Fibroblast of peridontal ligament (primary cell): ENCODE results near the gene UBE2M.
A peak's percentile ranks its signal among the peaks of the same experiment; 100 is the strongest.
"Not testable (repeated sequence)": the region's sequence is repeated elsewhere in the genome, so short reads cannot be mapped to it uniquely, and the experiment has no call there.

Experiments used
- DNase-seq: peaks from one replicate; pipeline ENCODE4 v3.0.0-alpha.2; 2010; ENCODE audit errors: extremely low read depth

Gene UBE2M

DNA sequence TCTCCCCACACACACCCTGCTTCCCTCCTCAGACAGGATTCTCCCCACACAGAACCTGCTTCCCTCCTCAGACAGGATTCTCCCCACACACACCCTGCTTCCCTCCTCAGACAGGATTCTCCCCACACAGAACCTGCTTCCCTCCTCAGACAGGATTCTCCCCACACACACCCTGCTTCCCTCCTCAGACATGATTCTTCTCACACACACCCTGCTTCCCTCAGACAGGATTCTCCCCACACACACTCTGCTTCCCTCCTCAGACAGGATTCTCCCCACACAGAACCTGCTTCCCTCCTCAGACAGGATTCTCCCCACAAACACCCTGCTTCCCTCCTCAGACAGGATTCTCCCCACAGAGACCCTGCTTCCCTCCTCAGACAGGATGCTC lies 19.2 kb downstream of the UBE2M start:
- not testable (repeated sequence) for DNase-seq

DNA sequence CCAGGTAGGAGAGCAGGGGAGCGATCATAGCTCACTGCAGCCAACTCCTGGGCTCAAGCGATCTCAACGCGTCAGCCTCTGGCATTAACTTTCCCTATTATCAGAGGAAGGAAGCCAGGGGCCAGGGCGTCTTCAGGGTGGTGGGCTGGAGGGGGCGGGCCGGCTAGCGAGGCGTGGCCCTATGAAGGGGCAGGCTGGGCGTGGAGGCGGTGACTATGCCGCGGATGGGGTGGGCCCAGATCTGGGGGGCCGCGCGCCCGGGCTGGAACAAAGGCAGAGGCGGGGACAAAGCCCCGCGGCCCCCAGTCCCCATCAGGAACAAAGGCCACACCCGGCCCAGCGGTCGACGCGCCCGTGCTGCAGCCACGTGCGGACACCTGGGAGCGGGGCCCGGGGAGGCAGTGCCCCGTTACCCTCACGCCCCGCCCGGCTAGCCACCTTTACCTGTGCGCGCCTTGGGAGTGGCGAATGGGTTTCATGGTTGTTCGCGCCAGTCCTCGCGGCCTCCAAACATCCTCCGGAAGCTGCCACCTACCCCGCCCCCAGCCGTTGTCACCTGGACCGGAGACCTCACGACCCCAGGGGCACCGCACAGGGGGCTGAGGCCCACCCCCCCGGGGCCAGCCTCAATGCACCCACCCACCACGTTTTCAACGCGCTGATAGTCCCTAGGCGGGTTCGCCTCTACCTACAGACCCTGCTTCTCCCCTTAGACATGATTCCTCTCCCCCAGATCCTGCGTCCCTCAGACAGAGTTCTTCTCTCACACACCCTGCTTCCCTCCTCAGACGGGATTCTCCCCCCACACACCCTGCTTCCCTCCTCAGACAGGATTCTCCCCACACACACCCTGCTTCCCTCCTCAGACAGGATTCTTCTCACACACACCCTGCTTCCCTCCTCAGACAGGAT lies 19.9 kb downstream of the UBE2M start:
- DNase-seq = no peak

DNA sequence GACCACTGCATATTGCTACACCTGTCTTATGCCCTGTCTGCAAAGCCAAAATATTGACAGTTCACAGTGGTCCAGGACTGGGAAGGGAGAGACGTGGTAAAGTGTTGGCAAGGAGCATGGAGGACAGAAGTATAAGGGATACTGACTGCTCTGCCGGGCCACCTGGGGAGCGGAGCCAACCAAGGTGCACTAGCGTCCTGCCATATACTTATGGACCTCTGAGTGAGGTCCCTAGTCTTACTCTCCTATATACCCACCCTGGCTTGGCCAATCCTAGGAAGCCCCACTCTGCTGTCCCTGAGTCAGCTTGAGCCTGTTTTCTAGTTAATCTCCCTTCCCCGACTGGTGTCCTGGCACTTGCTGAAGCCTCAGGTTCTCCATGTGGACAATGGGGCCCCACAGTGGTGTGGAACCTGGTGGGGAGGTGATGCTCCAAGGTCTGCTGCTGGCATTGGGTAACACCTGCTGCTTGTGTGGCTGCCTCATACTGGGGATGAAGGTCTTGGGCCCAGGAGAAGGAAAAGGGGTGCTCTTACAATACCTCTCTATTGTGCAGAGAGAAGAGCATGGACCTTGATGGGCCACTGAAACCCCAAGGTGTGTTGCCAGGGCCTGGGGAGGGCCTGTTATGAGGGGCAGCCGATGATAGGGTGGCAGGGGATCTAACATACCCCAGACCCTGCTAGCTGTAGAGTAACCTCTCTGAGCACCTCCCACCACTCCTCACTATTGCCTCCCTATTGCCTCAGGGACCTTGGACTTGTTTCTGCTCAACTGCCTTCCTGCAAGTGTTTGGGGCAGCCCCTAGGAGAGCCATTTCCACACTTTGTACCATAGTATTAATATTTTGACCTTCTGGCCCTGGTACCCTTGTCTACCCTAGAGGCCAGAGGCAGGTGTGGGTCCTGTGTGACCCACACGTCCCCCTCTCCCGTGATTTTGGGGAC lies 21.3 kb downstream of the UBE2M start:
- no peak for DNase-seq

DNA sequence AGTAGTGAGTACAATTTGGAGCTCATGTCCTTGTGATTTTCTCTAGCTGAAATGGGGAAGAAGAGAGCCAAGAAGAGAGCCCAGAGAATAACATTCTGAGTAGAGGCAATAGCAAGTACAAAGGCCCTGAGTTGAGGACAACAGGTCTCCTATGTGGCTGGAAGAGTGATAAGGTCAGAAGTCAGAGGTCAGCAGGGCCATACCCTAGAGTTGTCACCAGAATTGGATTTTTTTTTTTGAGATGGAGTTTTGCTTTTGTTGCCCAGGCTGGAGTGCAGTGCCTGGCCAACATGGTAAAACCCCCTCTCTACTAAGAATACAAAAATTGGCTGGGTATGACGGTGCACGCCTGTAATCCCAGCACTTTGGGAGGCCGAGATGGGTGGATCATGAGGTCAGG lies 22.6 kb downstream of the UBE2M start:
- DNase-seq = no peak

DNA sequence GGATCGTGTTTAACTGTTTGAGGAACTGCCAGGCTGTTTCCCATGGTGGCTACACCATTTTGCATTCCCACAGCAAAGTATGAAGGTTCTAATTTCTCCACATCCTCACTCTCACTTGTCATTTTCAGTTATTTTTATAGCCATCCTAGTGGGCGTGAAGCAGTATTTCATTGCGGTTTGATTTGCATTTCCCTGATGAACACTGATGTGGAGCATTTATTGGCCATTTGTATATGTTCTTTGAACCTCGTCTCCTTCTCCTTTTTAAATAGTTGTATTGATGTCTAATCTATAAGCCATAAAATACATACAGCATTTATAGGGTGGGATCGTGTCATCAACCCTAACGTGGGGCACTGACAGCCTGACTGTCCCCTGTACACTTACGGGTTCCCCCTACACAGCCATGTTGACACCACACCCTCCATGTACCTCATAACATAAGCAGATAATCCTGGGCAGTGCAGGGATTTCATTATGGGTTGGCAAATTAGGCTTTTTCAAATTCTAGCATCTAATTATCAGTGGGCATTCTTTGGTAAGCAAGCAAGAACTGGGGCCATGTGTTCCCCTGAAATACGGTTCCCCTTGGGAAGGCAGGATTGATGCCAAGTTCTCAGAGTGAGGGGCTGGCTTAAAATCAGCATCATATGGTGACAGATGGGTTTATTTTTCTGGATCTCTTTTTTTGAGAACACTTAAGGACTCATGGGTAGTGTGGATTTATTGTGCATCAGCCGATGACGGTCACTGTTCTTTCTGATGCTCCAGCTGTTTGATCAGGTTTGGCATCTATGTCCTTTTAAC lies 27.2 kb downstream of the UBE2M start:
- DNase-seq = no peak

DNA sequence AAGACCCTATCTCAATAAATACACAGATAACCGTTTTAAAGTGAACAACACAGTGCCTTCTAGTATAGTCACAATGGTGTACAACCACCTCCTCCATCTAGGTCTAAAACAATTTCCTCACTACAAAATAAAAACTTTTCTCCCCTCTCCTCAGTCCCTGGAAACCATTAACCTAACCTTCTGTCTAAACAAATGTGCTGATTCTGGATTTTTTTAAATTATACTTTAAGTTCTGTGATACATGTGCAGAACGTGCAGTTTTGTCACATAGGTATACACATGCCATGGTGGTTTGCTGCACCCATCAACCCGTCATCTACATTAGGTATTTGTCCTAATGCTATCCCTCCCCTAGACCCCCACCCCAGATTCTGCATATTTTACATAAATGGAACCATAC lies 29.0 kb downstream of the UBE2M start:
- no peak for DNase-seq

DNA sequence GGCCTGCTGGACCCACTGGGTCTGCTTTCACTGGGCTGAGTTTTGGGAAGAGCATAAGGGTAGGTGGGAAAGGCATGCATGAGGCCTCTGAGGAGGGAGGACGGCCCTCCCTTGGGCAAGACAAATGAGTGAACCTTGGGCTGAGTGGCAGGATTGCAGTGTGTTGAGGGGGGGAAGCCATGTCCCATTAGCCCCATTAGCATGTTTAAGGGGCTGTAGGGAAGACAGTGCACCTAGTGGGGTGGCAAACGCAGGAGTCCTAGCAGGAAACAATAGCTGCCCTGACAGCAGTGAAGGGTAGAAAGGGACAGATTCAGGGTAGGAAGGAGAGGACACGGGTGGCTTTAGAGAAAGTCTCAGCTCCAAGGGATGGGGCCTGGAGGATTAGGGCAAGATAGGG lies 35.7 kb downstream of the UBE2M start:
- no peak for DNase-seq

DNA sequence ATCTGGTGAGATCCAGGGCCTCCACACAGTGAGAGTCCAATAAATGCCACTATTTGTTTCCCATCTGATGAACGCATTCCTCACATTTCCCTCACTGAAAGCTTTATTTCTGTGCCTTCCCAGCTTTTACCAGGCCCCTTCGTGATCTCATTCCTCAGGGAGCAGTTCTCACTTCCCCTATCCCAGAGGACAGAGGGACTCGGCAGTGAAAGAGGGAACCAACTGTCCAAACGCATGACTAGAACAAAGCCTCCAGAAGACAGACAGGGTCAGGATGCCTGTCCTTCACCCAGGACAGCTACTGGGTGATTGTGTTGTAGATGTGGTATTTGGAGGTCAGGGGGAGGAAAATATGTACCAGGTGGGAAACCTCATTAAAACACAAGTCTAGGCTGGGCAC lies 36.8 kb downstream of the UBE2M start:
- no peak for DNase-seq

DNA sequence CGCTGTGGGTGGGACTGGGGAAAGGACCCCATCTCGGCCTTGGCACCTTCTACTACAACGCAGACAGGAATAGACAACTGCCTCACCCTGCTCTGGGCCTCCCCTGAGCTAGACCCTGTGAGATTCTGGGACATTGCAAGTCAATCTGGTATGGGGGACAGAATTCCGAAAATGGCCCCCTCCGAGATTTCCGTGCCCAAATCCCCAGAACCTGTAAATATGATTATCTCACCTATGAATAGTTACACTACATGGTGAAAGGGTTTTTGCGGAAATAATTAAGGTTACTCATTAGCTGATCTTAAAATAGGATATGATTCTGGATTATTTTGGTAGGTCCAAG lies 38.2 kb downstream of the UBE2M start:
- DNase-seq = no peak

DNA sequence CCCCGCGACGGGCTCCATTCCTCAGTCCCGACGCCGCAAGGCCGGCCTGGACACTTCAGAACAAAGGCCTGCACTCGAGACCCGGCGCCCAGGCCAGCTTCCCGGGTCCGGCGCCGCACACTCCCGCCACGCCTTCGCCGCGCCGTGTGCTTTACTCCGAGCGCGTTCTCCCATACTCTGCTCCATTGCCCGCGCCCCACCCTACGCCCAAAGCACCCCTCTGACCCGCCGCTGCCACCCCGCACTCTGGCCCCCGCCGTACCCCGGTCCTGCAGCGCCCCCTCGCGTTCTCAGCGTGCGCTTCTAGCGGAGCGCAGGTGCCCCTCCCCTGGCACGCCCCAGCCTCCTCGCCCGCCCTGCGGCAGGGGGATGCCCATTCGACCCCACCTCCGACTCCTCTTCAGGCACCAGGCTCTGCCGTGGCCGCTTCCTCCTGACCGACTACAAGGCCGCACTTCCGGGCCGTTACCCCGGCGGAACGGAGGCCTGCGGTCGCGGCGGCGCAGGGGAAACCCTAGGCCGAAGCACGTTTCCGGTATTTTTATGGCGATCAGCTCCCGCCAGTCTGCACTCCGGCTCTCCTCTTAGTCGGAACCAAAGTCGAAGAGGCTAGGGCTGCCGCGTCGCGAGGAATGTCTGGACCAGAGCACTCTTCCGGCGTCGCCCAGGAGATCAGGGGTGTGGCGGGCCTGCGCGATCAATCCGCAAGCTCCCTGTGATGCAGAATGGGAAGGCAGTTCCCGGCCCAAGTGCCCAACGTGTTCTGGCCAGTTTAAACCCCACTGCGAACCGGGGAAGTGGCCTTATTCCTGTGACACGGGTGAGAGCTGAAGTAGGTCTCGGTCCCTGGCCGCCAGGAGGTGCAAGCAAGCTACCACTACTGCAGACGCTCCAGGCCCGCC lies 38.8 kb downstream of the UBE2M start, which contains the start of gene ZBTB45:
TSS of gene ZBTB45 (minus strand) at position 456 of the 902 bp plus-strand sequence. CDS start 2,137 bp downstream, outside the sequence.
- DNase-seq = peak; percentile 96

DNA sequence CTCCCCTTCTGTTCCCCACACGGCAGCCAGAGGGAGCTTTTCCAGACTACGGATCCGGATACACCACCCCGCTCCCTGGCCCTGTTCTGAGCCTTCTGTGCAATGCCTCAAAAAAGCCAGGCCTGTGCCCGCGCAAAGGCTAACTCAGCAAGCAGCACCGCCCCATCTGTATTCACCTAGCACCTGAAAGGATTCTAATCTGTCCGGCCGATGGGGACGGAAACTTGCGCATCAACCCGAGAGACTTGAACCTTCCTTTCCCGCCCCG lies 39.4 kb downstream of the UBE2M start:
- DNase-seq = peak; percentile 71

DNA sequence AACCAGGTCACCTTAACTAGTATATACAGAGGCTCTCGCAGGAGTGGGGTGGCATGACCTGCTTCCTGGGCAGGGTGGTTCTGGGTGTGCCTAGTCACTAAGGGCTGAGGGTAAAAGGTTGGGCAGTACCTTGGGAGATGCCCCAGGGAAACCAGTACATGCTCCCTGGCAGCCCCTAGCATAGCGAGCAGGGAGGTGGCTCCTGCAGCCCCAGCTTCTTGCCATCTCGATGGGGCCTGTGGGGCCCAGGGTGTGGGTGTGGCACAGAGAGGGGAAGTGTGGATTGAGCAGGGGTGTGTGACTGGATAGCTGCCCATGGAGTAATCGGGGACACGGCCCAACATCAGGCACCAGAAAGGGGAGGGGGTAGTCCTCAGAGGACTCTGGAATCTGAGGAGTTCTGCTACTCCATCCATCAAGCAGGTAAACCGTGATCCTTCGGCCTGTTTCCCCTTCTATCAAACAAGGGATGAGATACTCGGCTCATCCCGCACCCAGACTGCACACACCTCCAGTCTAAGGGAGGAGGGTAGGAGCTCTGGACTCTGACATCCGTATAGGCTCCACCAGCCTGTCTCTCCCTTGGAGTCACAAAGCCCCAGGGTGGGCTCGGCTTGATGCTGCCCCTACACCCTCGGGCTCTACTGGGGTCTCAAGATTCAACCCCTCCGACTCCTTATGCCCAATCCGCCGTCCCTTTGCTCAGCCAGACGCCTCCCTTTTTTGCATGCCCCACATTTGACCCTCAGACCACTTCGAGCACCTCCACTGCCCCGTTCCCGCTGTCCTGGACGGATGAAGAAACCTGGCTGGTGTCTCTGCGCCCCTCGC lies 39.9 kb downstream of the UBE2M start:
- DNase-seq = no peak

DNA sequence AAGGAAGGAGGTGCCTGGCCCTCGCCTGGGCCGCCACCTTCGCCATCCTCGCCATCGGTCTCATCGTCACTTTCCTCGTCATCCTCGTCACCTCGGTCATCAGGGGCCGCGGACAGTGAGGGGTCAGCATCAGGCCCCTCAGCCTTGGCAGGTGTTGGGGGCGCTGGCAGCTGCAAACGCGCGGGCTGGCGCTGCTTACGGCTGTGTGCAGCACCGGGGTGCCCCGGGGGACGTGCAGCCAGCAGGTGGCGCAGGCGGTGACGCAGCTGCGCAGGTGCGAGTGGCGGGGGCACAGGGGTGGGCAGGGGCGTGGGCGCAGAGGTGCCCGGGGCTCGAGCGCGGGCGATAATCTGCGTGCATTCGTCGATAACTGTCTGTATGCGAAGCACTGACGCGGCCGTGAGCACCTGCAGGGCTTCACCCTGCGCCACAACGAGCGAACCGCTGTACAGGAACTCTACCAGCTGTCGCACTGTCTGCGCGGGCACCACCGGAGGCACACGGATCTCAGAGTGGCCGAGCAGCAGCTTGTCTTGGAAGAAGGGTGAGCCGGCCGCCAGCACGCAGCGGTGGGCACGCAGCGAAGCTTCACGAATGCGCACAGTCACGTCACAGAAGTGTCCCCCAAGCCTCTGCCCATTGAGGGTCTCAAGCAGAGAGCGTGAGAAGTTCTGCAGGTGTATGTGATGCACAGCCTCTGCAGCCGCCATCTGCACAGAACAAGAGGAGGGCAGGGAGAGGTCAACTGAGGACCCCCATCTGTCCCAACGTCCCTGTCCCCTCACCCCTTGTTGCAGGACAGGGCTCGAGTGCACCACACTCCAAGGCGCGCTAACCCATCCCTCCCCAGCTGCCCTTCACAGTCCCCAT lies 41.2 kb downstream of the UBE2M start:
- DNase-seq = no peak

DNA sequence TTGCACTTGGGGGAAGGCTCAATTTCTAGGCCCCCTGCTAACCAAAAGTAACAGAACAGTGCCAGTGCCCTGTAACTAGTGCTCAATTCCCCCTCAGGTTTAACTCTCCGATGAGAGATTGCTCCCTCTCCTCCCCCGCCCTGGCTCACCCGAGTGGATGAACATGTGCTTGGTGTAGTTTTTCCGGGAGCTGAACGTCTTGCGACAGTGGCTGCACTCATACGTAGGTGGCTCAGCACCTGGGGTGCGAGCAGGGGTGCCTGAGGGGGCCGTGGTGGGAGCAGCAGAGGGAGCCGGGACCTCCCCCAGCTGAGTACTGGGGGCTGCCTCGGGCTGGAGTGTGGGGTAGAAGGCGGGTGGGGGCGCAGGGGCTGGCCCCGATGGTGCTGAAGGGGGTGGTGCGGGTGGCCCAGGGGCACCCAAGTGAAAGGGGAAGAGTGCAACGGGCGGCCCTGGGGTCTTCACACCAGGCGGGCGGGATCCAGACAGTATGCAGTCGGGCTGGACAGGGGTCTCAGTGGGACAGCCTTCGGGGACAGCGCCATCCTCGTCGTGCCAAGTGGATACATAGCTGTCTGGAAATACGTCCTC lies 42.1 kb downstream of the UBE2M start:
- DNase-seq = no peak

DNA sequence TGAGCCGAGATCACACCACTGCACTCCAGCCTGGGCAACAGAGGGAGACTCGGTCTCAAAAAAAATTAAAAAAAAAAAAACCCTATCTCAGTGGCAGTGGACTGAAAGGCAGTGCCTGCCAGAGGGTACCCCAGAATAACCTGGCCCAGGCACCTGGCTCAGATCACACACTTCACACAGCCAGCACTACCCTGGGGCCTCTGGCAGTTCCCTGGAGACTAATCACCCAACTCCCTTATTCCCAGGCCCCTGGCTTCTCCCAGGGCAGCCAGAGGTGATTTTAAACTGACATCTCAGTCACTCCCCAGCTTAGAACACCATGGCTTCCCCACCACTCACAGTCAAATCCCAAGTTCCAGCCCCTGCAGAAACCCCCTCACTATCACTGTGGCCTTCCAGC lies 43.2 kb downstream of the UBE2M start:
- no peak for DNase-seq

DNA sequence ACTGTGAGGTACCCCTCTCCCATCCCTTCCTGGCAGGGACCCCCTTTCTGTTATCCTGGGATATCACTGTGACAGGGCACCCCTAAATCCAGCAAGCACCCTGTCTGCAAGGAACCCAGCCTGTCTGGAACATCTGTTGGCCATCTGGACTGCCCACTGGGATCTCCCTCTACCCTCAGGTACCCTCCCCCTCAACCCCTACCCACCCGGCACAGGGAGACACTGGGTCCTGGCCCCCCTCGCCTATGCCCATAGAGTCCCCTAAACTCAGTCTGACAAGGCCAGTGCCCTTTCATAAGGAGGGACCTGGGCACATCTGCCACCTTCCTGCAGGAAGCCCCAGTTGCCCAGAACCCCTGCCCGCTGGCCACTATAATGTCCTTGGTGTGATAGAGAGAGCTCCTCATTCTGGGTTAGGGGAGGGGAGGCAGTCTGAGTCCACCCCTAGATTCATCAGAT lies 43.8 kb downstream of the UBE2M start:
- DNase-seq = no peak

DNA sequence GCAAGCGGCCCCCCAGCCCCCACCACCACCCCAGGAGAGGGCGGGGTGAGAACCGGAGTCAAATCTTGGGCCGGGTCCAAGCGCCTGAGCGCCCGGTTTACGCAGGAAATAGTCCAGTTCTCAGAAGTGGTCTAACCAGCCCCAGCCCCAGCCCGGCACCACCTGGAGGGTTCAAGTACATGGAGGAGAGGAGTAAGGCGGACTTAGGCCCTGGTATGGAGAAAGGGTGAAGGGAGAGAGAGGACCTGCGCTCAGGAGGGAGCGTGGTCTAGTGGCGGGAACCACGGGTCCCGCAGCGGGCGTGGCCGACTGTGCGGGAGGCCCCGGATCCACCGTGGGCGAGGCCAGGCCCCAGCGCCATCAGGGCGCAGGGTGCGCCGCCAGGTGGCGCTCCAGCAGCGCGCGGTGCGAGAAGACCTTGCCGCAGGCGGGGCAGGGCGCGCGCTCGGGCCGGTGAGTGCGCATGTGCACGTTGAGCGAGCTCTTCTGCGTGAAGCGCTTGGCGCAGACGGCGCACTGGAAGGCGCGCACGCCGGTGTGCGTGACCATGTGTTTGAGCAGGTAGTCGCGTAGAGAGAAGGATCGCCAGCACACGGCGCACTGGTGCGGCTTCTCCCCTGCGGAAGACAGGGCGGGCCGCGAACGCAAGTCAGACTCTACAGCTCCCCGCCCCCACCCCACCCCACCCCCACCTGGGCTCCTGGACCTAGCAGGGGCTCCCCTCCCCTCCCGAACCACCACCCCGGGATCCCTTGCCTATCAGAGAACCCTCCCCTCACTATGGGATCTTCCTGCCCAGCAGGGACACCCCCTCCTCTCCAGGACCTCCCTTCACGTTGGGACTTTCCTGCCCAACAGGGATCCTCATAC lies 44.5 kb downstream of the UBE2M start:
- peak; percentile 78 for DNase-seq

DNA sequence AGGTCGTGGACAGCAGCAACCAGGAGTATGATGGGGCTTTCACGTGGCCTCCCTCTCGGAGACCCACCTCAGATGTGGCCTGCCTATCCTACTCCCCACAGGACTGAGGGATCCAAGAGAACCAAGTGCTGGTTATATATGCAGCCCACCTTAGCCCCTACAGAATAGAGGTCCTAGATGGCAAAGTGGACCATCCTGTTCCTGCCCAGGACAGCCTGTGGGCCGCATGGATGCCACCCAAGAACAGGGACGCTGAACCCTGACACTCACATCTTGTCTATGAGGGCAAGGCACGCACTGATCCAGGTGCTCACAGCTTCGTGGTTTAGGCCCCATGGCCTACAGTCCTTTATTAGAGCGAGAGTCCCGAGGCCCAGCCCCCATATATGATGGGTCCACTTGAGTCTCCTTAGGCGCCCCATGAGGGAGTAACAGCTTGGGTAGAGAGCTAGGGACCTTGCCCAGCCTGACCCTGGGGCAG lies 45.2 kb downstream of the UBE2M start:
- no peak for DNase-seq
